Neural cell (in vitro differentiated cells): ENCODE results near the gene CNTNAP5. TPM values are rescaled to one million over a fixed set of nuclear protein-coding genes. Genes with fewer than 3 reads are reported as not detected.

Experiments used
- H2AFZ ChIP-seq: fragments of 200-600, 300-800 bp; sonication (generic), shearing (Covaris generic); 2 replicates; pipeline ENCODE4 v1.6.0; 2014; ENCODE audit warnings: low read depth, mild to moderate bottlenecking, antibody characterized with exemption, low read length, moderate library complexity
- H3F3A ChIP-seq: fragments of 200-600 bp; shearing (Covaris generic); 2 replicates; pipeline ENCODE4 v1.6.1; 2016; ENCODE audit warnings: mild to moderate bottlenecking, moderate library complexity, mixed read lengths, antibody characterized with exemption, low read length; ENCODE audit not compliant: insufficient read depth, poor library complexity, severe bottlenecking
- H3K27ac ChIP-seq: fragments of 200-600, 300-800 bp; sonication (generic), shearing (Covaris generic); 2 replicates; pipeline ENCODE4 v1.5.1; 2014; ENCODE audit warnings: mild to moderate bottlenecking, low read length, moderate library complexity
- H3K27me3 ChIP-seq: fragments of 300-800, 200-600 bp; sonication (generic), shearing (Covaris generic); 2 replicates; pipeline ENCODE4 v1.6.0; 2014; ENCODE audit warnings: mild to moderate bottlenecking, low read depth, low read length, moderate library complexity; ENCODE audit not compliant: insufficient read depth
- H3K36me3 ChIP-seq: fragments of 300-800, 200-600 bp; sonication (generic), shearing (Covaris generic); 2 replicates; pipeline ENCODE4 v1.5.1; 2014; ENCODE audit warnings: mild to moderate bottlenecking, antibody characterized with exemption, low read length, moderate library complexity; ENCODE audit not compliant: insufficient read depth
- H3K4me2 ChIP-seq: fragments of 300-800, 200-600 bp; sonication (generic), shearing (Covaris generic); 2 replicates; pipeline ENCODE4 v1.6.0; 2014; ENCODE audit warnings: mild to moderate bottlenecking, low read length
- H3K4me3 ChIP-seq: fragments of 300-800, 200-600 bp; sonication (generic), shearing (Covaris generic); 2 replicates; pipeline ENCODE4 v1.5.1; 2014; ENCODE audit warnings: mild to moderate bottlenecking, low read length, moderate library complexity
- H3K79me2 ChIP-seq: fragments of 200-600 bp; shearing (Covaris generic); replicated peaks from 2 replicates; pipeline ENCODE4 v1.6.0; 2014; ENCODE audit warnings: mild to moderate bottlenecking, low read length, moderate library complexity; ENCODE audit not compliant: insufficient read depth
- H3K9ac ChIP-seq: fragments of 300-800, 200-600 bp; sonication (generic), shearing (Covaris generic); 2 replicates; pipeline ENCODE4 v1.6.1; 2016; ENCODE audit warnings: mild to moderate bottlenecking, low read length, mixed read lengths
- H3K9me2 ChIP-seq: fragments of 200-600 bp; shearing (Covaris generic); 2 replicates; pipeline ENCODE4 v1.6.1; 2016; ENCODE audit warnings: mild to moderate bottlenecking, low read length, mixed read lengths; ENCODE audit not compliant: insufficient read depth
- H3K9me3 ChIP-seq: fragments of 200-600, 300-800 bp; sonication (generic), shearing (Covaris generic); 2 replicates; pipeline ENCODE4 v1.6.1; 2016; ENCODE audit warnings: mild to moderate bottlenecking, mixed run types, low read length, moderate library complexity, mixed read lengths
- H4K20me1 ChIP-seq: fragments of 200-600 bp; shearing (Covaris generic); 2 replicates; pipeline ENCODE4 v1.6.1; 2016; ENCODE audit warnings: mild to moderate bottlenecking, mixed run types; ENCODE audit not compliant: insufficient read depth
- EP300 ChIP-seq: fragments of 450-650 bp; conservative IDR thresholded peaks from 2 replicates; pipeline ENCODE4 v1.6.1; 2014; ENCODE audit warnings: antibody characterized with exemption, mild to moderate bottlenecking, moderate library complexity; ENCODE audit not compliant: poor library complexity, severe bottlenecking
- EZH2 ChIP-seq: fragments of 200-600, 300-800 bp; shearing (Covaris generic), sonication (generic); IDR thresholded peaks from 2 replicates; pipeline ENCODE4 v1.6.1; 2014; ENCODE audit warnings: antibody characterized with exemption, low read length, borderline replicate concordance, mild to moderate bottlenecking; ENCODE audit not compliant: insufficient read depth, poor library complexity, severe bottlenecking
- MXI1 ChIP-seq: fragments of 450-650 bp; conservative IDR thresholded peaks from 2 replicates; pipeline ENCODE4 v1.6.1; 2014; ENCODE audit warnings: antibody characterized with exemption, mild to moderate bottlenecking; ENCODE audit not compliant: poor library complexity, severe bottlenecking
- POLR2AphosphoS5 ChIP-seq: IDR thresholded peaks from 2 replicates; pipeline ENCODE4 v1.6.1; 2012
- RAD21 ChIP-seq: fragments of 450-650 bp; conservative IDR thresholded peaks from 2 replicates; pipeline ENCODE4 v1.6.1; 2014; ENCODE audit warnings: antibody characterized with exemption, mild to moderate bottlenecking, moderate library complexity
- REST ChIP-seq: IDR thresholded peaks from 2 replicates; pipeline ENCODE4 v1.6.1; 2012; ENCODE audit warnings: borderline replicate concordance
- SMC3 ChIP-seq: fragments of 450-650 bp; conservative IDR thresholded peaks from 2 replicates; pipeline ENCODE4 v1.6.1; 2014; ENCODE audit warnings: antibody characterized with exemption, mild to moderate bottlenecking, moderate library complexity; ENCODE audit not compliant: poor library complexity
- TAF1 ChIP-seq: IDR thresholded peaks from 2 replicates; pipeline ENCODE4 v1.6.1; 2012; ENCODE audit warnings: low read depth
- polyA plus RNA-seq: library from polyadenylated mRNA; depleted of rRNA; stranded (reverse); fragments of >200 nt; gene quantifications from 2 replicates; pipeline ENCODE4 v1.2.3, GENCODE V29; 2014

CNTNAP5 gene
- polyA plus RNA-seq, 1 donor from 2014 or later, result 19.3 TPM

- H4K20me1 ChIP-seq, result no peaks in the 10 kb centered on the region
- no peaks in the 10 kb centered on the region for H3K27me3 ChIP-seq
- H3K79me2 ChIP-seq, result peaks cover 3% of the 10 kb centered on the region
- H3K9me2 ChIP-seq, result no peaks in the 10 kb centered on the region
- H3K27ac ChIP-seq, result peak overlapping the region; percentile 48
- no peak overlapping the region for H3K9ac ChIP-seq
- H3K4me3 ChIP-seq, result no peak overlapping the region
- peaks cover 3% of the 10 kb centered on the region for H3F3A ChIP-seq
- no peaks in the 10 kb centered on the region for H3K36me3 ChIP-seq
- TF ChIP-seq EP300 (no peak), REST (no peak), MXI1 (no peak), TAF1 (no peak), POLR2AphosphoS5 (no peak), SMC3 (no peak), RAD21 (no peak)
- H3K9me3 ChIP-seq, result no peaks in the 10 kb centered on the region
- H3K4me2 ChIP-seq, result no peak overlapping the region
- no peak overlapping the region for H2AFZ ChIP-seq
Observed at GRCh38 chr2:124048664-124049063, 23.6 kb downstream of the CNTNAP5 start.

DNA sequence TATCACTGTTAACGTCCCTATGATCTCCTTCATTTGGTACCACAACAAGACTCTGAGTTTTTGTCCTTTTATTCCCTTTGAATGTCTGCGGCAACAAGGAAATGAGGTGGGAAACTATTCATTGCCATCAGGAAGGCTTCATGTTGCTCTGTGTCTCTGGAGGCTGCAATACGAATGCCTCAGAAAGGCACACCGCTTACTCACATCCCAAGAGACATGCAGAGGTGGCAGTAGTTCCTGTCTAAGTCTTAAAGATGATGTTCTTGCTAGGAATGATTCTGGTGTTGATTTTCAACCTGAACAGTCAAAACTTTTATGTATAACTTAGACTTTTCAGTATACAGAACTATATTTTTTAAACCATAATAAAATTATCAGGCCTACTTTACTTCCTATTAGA lies 24.0 kb downstream of the CNTNAP5 start:
- H3K36me3 ChIP-seq, result no peaks in the 10 kb centered on the region
- H3F3A ChIP-seq, result peaks cover 3% of the 10 kb centered on the region
- no peaks in the 10 kb centered on the region for H3K9me3 ChIP-seq
- H4K20me1 ChIP-seq, result no peaks in the 10 kb centered on the region
- H3K9ac ChIP-seq, result no peak overlapping the region
- no peak overlapping the region for H3K4me2 ChIP-seq
- H3K4me3 ChIP-seq, result no peak overlapping the region
- no peaks in the 10 kb centered on the region for H3K79me2 ChIP-seq
- H3K27me3 ChIP-seq, result no peaks in the 10 kb centered on the region
- no peaks in the 10 kb centered on the region for H3K9me2 ChIP-seq
- TF ChIP-seq TAF1 (no peak), RAD21 (no peak), MXI1 (no peak), SMC3 (no peak)
- no peak overlapping the region for H2AFZ ChIP-seq
- no peak overlapping the region for H3K27ac ChIP-seq

DNA sequence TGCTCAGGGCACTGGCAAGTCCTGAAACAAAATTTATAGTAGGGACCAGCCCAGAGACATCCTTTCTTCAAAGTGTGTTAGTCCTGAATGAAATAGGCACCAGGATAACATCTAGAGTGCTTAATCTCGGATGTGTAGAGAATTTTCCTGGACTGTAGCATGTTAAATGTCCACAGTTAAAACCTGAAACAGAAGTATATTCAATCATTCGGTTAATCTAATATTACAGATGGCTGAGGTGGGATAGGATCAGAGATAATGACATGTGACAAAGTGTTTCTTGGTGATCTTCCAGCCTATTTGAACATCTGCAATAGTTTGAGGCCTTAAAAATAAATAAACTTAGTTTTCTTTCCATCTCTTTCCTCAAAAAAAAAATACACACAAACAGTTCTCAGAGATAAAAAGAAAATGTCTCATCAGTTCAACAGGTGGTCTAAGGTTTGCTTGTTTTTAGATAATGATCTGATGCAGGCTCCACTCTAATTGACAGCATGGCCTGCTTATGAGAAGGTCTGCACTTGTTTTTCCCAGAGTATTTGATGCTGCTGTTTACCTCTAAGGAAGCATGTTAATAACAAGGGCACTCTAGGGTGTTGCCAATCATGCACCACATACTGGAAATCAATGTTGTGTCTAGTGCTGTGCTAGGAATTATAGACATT lies 25.9 kb downstream of the CNTNAP5 start:
- Histone ChIP-seq H3K4me3 (no peak overlapping the region), H3K9me2 (no peaks in the 10 kb centered on the region), H3K27ac (no peak overlapping the region), H3K9ac (no peak overlapping the region), H3F3A (peaks cover 3% of the 10 kb centered on the region), H3K4me2 (no peak overlapping the region), H3K27me3 (no peaks in the 10 kb centered on the region), H3K9me3 (no peaks in the 10 kb centered on the region), H3K36me3 (no peaks in the 10 kb centered on the region), H4K20me1 (no peaks in the 10 kb centered on the region), H3K79me2 (no peaks in the 10 kb centered on the region), H2AFZ (no peak overlapping the region)
- TF ChIP-seq TAF1 (no peak), REST (no peak), EZH2 (no peak), EP300 (no peak)
